Progenitor cell of endocrine pancreas (in vitro differentiated cells): Measurements from ENCODE around the gene SPAG17. TPM values are rescaled to one million over a fixed set of nuclear protein-coding genes. Genes with fewer than 3 reads are reported as not detected.

Experiments
- DNase-seq: peaks from one replicate; pipeline ENCODE4 v3.0.0; 2021; ENCODE audit warnings: low spot score; ENCODE audit not compliant: unreplicated experiment
- H3K27ac Mint-ChIP-seq: 2 replicates; pipeline ENCODE4 v1.8.0; 2021; ENCODE audit warnings: mild to moderate bottlenecking, moderate library complexity, mixed read lengths
- H3K27me3 Mint-ChIP-seq: 2 replicates; pipeline ENCODE4 v1.8.0; 2021; ENCODE audit warnings: mixed read lengths
- H3K36me3 Mint-ChIP-seq: 2 replicates; pipeline ENCODE4 v1.8.0; 2022; ENCODE audit warnings: mixed read lengths; ENCODE audit not compliant: insufficient read depth
- H3K4me1 Mint-ChIP-seq: 2 replicates; pipeline ENCODE4 v1.8.0; 2021; ENCODE audit warnings: low read depth, mixed read lengths
- H3K4me3 Mint-ChIP-seq: 2 replicates; pipeline ENCODE4 v1.8.0; 2021; ENCODE audit warnings: low read depth, mild to moderate bottlenecking, moderate library complexity, mixed read lengths
- H3K9me3 Mint-ChIP-seq: 2 replicates; pipeline ENCODE4 v1.8.0; 2021; ENCODE audit warnings: low read depth, mixed read lengths
- CTCF ChIP-seq: fragments of 200-600 bp; sonication (generic); IDR thresholded peaks from one replicate; pipeline ENCODE4 v1.5.0; 2021; ENCODE audit warnings: antibody characterized with exemption, mild to moderate bottlenecking; ENCODE audit not compliant: unreplicated experiment
- total RNA-seq: library from RNA; stranded (reverse); gene quantifications from 2 replicates; pipeline ENCODE4 v1.2.1, GENCODE V29; 2021

Gene SPAG17
- total RNA-seq, 1 donor from 2014 or later, result 14.9 TPM

- no peak for DNase-seq
- Mint-ChIP-seq H3K27ac (no peak overlapping the region), H3K4me3 (no peak overlapping the region), H3K9me3 (peaks cover 4% of the 10 kb centered on the region), H3K27me3 (peaks cover 3% of the 10 kb centered on the region), H3K36me3 (no peaks in the 10 kb centered on the region), H3K4me1 (peaks cover 3% of the 10 kb centered on the region)
- no peak for TF ChIP-seq CTCF
Measured at GRCh38 chr1:118093017-118093416, 92.0 kb downstream of the SPAG17 start.

GRCh38 chr1:118090130-118090529 lies 94.9 kb downstream of the SPAG17 start:
- Mint-ChIP-seq H3K9me3 (peaks cover 4% of the 10 kb centered on the region), H3K4me1 (peaks cover 3% of the 10 kb centered on the region), H3K27me3 (peaks cover 3% of the 10 kb centered on the region), H3K36me3 (no peaks in the 10 kb centered on the region), H3K4me3 (no peak overlapping the region), H3K27ac (no peak overlapping the region)
- DNase-seq, result no peak
- TF ChIP-seq CTCF, result no peak

DNA sequence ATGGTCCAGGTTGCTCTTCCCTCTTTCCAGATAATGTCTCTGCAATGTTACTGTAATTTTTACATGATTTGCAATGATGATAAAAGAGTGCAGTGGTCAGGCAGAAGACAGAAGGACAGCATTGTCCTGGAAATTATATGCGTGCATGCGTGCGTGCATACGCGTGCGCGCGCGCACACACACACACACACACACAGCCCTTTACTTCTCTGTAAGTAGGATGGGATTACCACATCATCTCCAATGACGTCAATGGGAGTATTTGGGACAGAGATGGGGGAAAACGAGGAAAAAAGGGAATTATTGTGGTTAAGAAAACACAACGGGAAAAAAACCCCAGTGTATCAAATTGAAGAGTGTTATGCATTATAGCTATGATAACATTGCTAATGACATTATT lies 99.7 kb downstream of the SPAG17 start:
- no peak for DNase-seq

DNA sequence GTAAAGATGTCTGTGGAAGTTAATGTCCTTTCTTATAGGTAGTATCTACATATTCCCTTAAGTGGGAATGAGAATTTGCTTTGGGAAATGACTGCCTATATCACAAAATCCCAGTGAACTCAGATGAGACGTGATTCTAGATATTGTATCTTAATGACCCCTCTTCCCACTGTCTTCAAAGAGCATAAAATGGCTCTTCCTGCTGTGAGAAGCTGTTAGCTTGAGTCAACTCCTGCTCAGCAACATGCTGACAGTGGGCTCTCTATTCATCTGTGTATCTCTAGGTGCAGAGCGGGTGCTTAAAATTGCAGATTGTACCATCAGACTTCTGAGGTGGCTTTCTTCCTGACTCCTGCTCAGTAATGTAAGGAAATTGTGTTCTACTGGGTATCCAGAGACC lies 100.6 kb downstream of the SPAG17 start:
- no peak for TF ChIP-seq CTCF
- Mint-ChIP-seq H3K4me1 (peaks cover 11% of the 10 kb centered on the region), H3K36me3 (peaks cover 4% of the 10 kb centered on the region), H3K9me3 (peaks cover 4% of the 10 kb centered on the region), H3K4me3 (no peak overlapping the region), H3K27ac (no peak overlapping the region), H3K27me3 (peaks cover 4% of the 10 kb centered on the region)
- no peak for DNase-seq

More for the DNA sequence above, 99.7 kb downstream of the SPAG17 start:
- Mint-ChIP-seq H3K9me3 (peaks cover 4% of the 10 kb centered on the region), H3K27me3 (peaks cover 4% of the 10 kb centered on the region), H3K4me1 (peaks cover 11% of the 10 kb centered on the region), H3K36me3 (peaks cover 4% of the 10 kb centered on the region), H3K27ac (no peak overlapping the region), H3K4me3 (no peak overlapping the region)
- no peak for TF ChIP-seq CTCF

GRCh38 chr1:118082984-118083383 lies 102.0 kb downstream of the SPAG17 start:
- Mint-ChIP-seq H3K4me1 (peaks cover 9% of the 10 kb centered on the region), H3K9me3 (no peaks in the 10 kb centered on the region), H3K27me3 (peaks cover 4% of the 10 kb centered on the region), H3K4me3 (no peak overlapping the region), H3K27ac (no peak overlapping the region), H3K36me3 (peaks cover 4% of the 10 kb centered on the region)
- no peak for DNase-seq
- TF ChIP-seq CTCF, result no peak
